ENCODE data around the gene CNTN3.

The CNTN3 gene

DNA sequence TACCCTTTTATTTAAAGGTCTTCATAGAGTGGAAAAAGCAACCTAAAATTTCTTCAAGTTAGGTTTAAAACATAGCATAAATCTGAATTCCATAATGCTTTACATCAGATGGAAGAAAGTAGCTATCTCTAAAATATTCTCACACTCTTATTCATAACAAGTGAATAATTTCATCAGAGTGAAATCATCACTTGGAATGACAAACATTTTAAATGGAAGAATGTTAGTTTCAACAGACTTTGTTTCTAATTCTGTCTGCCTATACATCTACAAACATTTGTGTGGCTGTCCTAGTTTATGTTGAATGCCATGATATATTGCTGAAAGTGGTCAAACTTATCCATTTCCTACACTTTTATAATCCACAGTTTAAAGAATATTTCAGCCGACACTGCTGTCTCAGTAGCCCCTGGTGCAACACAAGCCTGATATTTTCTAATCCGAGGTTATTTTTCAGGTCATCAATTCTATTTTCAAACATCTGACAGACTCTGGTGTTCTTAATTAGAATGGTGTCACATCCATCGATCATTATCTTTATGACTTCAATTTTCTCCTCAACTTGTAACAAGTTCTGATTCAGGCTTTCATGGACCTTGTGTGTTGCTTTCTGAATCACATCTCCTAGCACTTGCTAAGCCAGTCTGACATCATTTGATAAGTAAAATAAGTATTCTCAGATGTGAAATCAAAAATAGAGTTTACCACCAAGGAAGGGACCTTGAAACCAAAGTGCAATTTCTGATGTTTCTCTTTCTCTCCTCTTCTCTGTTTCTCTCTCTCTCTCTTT is 17.1 kb upstream of the CNTN3 start:
- FAIRE-seq = no peak
- TF ChIP-seq, protein P1, sequence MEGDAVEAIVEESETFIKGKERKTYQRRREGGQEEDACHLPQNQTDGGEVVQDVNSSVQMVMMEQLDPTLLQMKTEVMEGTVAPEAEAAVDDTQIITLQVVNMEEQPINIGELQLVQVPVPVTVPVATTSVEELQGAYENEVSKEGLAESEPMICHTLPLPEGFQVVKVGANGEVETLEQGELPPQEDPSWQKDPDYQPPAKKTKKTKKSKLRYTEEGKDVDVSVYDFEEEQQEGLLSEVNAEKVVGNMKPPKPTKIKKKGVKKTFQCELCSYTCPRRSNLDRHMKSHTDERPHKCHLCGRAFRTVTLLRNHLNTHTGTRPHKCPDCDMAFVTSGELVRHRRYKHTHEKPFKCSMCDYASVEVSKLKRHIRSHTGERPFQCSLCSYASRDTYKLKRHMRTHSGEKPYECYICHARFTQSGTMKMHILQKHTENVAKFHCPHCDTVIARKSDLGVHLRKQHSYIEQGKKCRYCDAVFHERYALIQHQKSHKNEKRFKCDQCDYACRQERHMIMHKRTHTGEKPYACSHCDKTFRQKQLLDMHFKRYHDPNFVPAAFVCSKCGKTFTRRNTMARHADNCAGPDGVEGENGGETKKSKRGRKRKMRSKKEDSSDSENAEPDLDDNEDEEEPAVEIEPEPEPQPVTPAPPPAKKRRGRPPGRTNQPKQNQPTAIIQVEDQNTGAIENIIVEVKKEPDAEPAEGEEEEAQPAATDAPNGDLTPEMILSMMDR (IDR thresholded peaks at IDR 0.05; ENCODE audit: insufficient read depth, missing control alignments) = no peak
- DNase-seq (ENCODE audit: insufficient read length, low spot score) = no peak

- DNase-seq (ENCODE audit: insufficient read length, low spot score) (no peak), FAIRE-seq (no peak)
- TF ChIP-seq, protein P1 (IDR thresholded peaks at IDR 0.05; ENCODE audit: insufficient read depth, missing control alignments) = peak; percentile 34
These were observed 16.1 kb upstream of the CNTN3 start for GRCh38 chr3:74630602-74631001.

- FAIRE-seq = no peak
- TF ChIP-seq, protein P1 (IDR thresholded peaks at IDR 0.05; ENCODE audit: insufficient read depth, missing control alignments) = no peak
These were observed 11.6 kb upstream of the CNTN3 start for GRCh38 chr3:74626011-74626410.

DNA sequence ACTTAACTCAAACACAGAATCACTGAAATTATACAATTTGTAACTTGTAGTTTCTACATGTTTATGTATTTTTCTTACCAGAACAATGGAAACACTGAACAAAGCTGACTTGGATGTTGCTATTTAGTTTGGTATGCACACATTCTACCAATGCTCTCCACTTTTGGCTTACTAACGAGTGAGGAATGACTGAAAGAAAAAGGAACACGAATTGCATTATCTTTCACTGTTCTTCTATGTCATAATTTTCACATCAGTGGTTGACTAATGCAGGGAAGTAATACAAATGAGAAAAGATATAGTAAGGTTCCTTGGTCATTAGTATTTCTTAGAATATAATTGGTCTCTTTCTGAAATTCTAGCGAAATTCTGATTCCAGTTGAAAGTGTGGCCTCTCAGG is 9.8 kb upstream of the CNTN3 start:
- DNase-seq (ENCODE audit: insufficient read length, low spot score) (no peak), FAIRE-seq (no peak)
- TF ChIP-seq, protein P1 (IDR thresholded peaks at IDR 0.05; ENCODE audit: insufficient read depth, missing control alignments) = no peak

More at GRCh38 chr3:74626011-74626410, 11.6 kb upstream of the CNTN3 start:
- no peak for DNase-seq (ENCODE audit: insufficient read length, low spot score)

DNA sequence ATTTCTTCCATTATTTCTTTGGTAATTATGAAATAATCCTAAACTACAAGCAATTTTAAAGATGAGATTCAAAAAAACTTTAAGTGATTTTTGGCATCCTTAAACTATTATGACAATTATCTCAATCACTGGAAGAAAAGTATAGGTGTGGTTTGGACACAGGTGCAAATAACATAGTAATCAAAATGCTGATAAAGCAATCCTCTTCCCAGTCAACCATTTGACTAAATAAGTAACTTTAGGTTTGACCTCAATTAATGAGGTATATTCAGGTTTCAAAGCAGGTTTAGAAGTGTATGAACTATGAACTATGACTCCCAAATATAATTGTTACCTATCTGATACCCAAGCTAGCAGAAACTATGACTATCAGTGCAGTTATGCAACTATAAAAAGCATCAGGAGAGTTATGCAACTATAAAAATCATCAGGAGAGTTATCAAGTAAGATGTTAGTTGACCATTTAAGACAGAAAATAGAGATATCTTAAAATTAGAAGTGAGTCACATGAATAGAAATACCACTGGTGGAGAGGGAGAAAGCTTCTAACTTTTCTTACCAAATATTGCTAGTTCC is 8.9 kb upstream of the CNTN3 start:
- TF ChIP-seq, protein P1 (IDR thresholded peaks at IDR 0.05; ENCODE audit: insufficient read depth, missing control alignments) = no peak
- no peak for FAIRE-seq
- DNase-seq (ENCODE audit: insufficient read length, low spot score) = no peak

DNA sequence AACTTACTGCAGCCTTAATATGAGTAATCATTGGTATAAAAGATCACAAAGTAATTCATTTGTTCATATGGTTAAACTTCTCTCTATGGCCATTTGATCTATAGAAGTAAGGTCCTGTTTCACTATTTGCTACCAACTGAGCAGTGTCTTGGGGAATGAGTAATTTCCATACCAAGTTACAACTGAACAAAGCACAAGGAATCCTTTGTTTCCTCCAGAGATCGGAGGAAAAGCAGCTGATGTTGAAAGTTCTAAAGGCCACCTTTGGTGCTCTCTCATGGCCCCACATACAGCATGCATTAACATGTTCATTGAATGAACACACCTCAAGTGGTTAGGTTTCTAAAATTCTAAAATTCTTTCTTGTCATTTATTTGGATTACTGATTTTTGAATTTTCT is 7.1 kb upstream of the CNTN3 start:
- TF ChIP-seq, protein P1 (IDR thresholded peaks at IDR 0.05; ENCODE audit: insufficient read depth, missing control alignments) = no peak
- FAIRE-seq (no peak), DNase-seq (ENCODE audit: insufficient read length, low spot score) (no peak)

DNA sequence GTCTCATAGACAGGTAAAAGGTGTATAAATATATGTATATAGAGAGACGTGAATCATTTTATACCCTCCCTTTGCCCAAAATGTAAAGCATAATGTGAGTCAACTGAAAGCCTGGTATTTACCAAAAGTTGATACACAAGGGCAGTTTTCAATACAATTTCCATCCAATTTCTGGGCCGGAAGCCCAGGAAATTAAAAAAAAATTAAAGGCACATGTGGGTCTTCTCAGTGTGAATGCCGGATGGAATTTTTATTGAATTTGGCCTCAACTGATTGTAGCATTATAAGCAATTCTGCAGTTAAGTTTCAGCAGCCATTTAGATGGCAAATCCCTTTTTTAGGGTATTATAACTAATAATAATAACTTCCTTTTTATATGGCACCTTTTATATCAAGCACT is 3.3 kb upstream of the CNTN3 start:
- no peak for FAIRE-seq
- no peak for DNase-seq (ENCODE audit: insufficient read length, low spot score)
- TF ChIP-seq, protein P1 (IDR thresholded peaks at IDR 0.05; ENCODE audit: insufficient read depth, missing control alignments) = no peak

Measured in D721Med (cell line).